Stimulated activated CD8-positive, alpha-beta memory T cell treated with anti-CD3 and anti-CD28 coated beads, Interleukin-2, amount 100 ng/mL, for 48 hours (primary cell): ENCODE data around the gene ZNF761.
"Not testable (repeated sequence)": the region's sequence is repeated elsewhere in the genome, so short reads cannot be mapped to it uniquely, and the experiment has no call there.

Experiments used
- DNase-seq, 2 donors: peaks; one replicate each; pipeline ENCODE4 v3.0.0-alpha.2; 2020; ENCODE audit warnings: low read depth in 2 of 2

ZNF761 gene

DNA sequence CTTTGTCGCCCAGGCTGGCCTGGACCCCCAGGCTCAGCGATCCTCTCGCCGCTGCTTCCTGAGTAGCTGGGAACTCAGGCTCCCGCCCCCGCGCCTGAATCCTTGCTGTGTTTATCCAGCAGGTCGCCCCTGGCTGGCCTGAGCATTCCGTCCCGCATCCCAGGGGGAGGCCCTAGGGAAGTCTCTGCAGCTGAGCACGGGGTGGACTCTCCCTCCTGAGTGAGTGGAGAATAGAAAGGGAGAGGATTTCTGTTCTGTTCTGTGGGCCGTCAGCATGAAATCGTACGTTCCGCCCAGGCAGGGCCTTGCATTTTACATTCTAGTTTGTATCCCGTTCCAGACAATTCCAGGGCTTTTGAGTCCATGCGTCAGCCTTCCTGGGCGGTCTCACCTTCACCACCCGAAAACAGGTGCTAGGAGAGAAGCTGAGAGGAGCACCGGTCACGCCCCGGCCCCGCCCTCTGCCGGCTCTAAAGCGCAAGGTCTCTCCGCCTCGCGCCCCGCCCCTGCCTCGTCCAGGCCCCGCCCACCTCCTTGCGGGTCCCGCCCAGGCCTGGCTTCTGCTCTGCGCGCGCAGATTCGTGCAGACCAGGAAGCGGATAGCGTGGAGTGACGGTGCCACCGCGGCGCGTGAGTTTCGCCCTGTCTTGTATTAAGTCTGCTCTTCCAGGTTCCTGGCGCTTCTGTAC lies at the start of gene ZNF761:
Gene ZNF761, plus strand, starts transcription at position 586 of the 689 bp plus-strand sequence. CDS start 15,285 bp downstream, outside the sequence.
- DNase-seq: peak; percentile 96

DNA sequence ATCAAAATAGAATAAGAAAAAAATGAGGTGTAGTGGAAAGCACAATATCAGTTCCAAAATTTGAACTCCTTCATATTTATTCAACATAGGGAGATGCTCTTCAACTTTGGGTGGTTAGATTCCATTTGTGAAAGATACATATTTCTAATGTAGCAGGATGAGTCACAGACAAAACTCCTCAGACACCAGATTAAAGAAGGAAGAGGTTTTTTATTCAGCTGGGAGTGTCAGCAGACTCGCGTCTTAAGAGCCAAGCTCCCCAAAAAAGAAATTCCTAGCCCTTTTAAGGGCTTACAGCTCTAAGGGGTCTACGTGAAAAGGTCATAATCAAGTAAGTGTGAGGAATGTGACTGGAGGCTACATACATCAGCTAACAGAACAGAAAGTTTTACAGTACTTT lies 43.6 kb upstream of the ZNF761 start:
- DNase-seq: no peak

- DNase-seq: no peak
Observed at GRCh38 chr19:53388904-53389303, 42.9 kb upstream of the ZNF761 start.

DNA sequence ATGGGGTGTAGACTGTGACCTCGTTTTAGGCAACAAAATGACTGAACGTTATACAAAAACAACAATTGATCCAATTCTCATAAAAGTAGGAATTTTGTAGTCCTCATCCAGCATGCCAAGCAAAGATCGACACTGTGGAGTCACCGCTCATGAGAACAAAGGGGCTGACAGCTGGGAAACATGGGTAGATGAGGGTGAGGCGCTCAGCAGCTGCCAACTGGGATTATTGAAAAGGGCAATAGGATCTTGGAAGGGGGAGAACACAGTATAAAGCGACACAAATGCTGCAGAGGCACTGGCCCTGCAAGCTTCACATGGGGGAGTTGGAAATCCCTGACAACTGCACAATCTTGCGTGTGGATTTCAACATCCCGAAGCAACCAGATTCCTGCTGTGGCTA lies 42.2 kb upstream of the ZNF761 start:
- no peak for DNase-seq

DNA sequence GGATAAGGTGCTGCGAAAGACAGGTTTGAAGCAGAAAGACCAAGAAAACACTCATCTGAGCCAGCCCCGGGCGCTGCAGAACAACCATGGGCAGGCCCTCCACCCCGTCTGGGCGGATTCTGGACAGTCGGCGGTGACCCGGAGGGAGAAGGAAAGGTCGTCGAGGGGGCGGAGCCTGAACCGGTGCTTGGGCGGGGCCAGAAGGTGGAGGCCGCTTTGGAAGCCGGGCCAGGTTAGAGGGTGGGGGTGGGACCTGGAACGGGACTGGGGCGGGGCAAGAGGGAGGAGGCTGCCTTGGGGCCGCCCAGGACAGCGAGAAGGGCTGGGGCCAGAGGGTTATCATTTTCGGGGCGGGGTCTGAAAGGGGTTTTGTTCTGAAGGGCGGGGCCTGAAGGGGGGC lies 41.8 kb upstream of the ZNF761 start:
- DNase-seq: no peak

DNA sequence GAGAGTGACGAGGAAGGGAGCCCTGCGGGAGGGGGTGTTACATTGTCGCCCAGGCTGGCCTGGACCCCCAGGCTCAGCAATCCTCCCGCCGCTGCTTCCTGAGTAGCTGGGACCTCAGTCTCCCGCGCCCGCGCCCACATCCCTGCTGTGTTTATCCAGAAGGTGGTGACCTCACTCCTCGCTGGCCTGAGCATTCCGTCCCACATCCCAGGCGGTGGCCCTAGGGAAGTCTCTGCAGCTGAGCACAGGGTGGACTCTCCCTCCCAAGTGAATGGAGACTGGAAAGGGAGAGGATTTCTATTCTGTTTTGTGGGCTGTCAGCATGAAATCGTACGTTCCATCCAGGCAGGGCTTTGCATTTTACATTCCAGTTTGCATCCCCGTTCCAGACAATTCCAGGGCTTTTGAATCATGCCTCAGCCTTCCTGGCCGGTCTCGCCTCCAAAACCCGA lies 37.2 kb upstream of the ZNF761 start:
- DNase-seq: no peak

DNA sequence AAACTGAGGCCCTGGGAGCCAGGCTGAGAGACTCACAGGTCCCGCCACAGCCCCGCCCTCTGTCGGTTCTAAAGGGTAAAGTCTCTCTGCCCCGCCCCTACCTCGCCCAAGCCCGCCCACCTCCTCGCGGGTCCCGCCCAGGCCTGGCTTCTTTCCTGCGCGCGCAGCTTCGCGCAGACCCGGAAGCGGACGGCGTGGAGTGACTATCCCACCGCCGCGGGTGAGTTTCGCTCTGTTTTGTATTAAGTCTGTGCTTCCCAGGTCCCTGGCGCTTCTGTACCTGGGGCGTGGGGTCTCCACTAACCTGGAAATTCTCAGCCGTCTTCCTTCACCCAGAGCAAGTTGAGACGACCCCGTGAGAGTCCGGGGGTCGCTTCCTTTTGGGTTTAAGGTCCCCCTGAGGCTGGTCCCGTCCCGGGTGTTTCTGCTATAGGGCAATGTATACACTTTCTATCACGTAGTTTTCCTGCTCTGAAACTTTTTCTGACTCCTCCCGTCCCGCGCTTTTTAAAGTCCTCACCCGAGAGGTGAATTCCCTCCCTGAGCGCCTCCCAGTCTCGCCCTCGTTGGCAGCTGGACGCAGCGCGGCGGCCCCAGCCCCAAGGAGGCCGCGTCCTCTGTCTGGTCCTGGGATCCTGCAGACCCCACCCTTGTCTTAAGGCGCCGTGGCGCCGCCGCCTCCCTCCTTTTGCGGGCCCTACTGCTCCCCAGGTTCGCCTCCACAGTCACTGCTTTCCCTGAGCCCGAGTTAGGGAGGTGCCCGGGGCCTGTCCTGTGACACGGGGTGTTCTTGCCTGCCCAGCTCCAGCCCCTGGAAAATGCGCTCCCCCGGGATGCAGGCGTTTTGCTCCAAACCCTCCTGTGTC lies 36.6 kb upstream of the ZNF761 start, which contains the start of gene ZNF765:
Gene ZNF765, plus strand, starts transcription at position 176 of the 866 bp plus-strand sequence. CDS start 2,867 bp downstream, outside the sequence.
- DNase-seq: peak; percentile 93 to 96

DNA sequence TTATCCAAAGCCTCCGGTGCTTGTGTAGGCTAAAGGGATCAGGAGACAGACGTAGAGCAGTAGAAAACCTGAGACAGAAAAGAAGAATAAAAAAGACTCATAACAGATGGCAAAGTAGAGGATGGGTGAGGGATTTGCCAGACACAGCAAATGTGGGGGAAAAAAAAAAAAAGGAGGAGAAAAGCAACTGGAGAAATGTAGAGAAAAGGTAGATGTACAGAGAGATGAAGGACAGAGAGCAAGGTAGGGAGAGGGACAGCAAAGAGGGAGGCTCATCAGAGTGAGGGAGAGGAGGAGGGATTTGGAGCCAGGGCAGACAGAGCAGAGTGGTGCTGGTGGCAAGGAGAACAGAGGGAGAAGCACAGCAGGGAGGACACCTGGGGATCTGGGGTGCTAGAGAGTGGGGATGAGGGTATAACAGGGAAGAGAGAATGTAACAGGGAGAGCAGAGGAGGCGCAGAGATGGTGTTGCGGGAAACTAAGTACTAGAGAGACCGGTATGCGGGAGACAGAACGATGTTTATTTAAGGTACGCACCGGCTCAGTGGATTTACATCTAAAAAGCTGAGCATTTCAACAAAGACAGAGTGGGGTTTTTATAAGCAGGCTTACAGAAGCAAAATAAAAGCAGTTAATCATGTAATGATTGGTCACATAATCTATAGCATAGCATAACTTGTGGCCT lies 35.8 kb upstream of the ZNF761 start:
- not testable (repeated sequence) for DNase-seq

DNA sequence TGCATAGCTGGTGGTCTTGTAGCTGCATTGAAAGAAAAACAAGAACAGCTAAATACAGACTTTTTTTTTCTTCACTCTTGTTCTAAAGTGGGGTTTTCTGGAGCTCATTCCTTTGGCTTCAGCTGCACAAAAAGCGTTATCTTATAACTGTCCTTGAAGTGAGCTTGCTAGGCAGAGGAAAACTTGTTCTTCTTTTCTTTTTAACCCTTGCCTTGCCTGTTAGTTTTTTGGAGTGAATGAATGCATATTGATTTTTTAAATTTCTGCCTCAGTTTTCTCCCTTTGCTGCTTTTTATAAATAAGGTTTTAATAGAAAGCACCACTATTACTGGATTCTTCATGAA lies 35.3 kb upstream of the ZNF761 start:
- DNase-seq: no peak

DNA sequence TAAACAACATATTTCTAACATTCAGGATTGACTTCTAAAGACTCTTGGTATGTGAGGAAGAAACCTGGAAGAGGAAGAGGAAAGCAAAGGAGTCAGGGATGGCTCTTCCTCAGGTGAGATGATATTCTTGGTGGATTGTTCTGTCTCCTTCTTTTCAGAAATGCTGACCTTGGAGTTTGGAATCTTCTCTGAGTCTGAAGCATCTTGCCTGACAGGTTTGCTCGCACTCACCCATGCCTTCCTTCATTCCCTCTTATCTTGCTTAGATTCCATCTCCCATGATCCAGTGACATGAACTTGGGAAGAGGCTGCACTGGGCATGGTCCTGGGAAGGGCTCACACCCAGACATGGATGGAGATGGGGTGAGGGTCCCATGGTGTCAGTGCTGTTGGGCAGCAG lies 33.9 kb upstream of the ZNF761 start:
- not testable (repeated sequence) for DNase-seq

- no peak for DNase-seq
Observed at GRCh38 chr19:53409505-53410204, 22.1 kb upstream of the ZNF761 start.

DNA sequence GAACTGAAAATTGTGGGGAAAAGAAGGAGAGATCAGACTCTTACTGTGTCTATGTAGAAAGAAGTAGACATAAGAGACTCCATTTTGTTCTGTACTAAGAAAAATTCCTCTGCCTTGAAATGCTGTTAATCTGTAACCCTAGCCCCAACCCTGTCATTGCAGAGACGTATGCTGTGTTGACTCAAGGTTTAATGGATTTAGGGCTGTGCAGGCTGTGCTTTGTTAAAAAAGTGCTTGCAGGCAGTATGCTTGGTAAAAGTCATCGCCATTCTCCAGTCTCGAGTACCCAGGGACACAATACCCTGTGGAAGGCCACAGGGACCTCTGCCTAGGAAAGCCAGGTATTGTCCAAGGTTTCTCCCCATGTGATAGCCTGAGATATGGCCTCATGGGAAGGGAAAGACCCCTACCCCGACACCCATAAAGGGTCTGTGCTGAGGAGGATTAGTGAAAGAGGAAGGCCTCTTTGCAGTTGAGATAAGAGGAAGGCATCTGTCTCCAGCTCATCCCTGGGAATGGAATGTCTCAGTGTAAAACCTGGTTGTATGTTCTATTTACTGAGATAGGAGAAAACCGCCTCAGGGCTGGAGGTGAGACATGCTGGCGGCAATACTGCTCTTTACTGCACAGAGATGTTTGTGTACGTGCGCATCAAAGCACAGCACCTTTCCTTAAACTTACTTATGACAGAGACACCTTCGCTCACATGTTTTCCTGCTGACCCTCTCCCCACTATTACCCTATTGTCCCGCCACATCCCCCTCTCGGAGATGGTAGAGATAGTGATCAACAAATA lies 11.1 kb upstream of the ZNF761 start:
- not testable (repeated sequence) for DNase-seq

- DNase-seq: no peak
Observed at GRCh38 chr19:53422551-53422950, 9.2 kb upstream of the ZNF761 start.

DNA sequence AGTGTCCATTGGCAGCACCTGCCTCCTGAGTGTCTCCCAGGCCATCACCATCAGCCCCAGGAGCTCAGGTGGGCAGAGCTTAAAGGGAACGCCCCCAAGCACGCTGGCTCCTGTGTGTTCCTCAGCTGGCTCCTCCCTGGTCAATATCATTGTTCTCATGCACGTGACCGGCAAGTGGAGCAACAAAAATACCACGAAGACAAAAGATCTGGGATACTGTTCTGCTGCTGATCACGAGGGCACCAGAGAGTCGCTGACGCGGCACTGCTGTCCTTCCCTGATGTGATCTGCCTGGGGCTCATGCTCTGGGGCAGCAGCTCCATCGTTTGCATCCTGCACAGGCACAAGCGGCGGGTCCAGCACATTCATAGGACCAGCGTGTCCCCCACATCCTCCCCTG lies 8.7 kb upstream of the ZNF761 start:
- DNase-seq: not testable (repeated sequence)

DNA sequence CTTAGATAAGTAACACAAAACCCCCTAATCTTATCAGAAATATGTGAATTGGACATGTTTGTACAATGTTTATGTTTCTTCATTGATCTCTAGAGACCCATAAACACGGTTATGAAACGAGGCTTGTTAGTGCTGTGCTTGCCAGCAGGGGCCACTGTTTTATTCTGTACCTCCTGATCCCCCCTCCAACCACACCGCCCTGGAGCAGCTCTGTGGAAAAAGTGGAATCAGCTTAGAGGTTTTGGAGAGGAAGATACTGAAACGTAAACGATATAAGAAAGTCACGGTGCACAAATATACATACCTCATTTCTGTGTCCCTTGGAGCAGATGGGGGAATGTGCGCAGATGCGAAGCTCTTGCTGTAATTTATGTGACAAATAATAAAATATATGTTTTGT lies 8.1 kb upstream of the ZNF761 start:
- not testable (repeated sequence) for DNase-seq

GRCh38 chr19:53424968-53425597 lies 6.7 kb upstream of the ZNF761 start:
- peak; percentile 29 to 40 for DNase-seq

DNA sequence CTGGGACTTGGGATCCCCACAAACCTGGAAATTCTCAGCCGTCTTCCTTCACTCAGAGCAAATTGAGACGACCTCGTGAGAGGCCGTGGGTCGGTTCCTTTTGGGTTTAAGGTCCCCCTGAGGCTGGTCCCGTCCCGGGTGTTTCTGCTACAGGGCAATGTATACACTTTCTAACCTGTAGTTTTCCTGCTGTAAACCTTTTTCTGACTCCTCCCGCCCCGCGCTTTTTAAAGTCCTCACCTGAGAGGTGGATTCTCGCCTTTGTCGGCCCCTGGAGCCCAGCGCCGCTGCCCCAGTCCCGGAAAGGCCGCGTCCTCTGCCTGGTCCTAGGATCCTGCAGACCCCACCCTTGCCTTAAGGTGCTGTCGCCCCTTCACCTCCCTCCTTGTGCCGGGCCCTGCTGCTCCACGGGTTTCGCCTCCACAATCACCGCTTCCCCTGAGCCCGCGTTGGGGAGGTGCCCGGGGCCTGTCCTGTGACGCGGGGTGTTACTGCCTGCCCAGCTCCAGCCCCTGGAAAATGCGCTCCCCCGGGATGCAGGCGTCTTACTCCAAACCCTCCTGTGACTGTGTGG lies 391 bp downstream of the ZNF761 start:
- peak; percentile 1 for DNase-seq

DNA sequence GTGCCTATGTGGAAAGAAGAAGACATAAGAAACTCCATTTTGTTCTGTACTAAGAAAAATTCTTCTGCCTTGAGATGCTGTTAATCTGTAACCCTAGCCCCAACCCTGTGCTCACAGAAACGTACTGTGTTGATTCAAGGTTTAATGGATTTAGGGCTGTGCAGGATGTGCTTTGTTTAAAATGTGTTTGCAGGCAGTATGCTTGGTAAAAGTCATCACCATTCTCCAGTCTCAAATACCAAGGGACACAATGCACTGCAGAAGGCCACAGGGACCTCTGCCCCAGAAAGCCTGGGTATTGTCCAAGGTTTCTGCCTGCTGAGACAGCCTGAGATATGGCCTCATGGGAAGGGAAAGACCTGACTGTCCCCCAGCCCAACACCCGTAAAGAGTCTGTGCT lies 12.0 kb downstream of the ZNF761 start:
- DNase-seq: not testable (repeated sequence)

- not testable (repeated sequence) for DNase-seq
Observed at GRCh38 chr19:53447196-53447595, 15.4 kb downstream of the ZNF761 start.

DNA sequence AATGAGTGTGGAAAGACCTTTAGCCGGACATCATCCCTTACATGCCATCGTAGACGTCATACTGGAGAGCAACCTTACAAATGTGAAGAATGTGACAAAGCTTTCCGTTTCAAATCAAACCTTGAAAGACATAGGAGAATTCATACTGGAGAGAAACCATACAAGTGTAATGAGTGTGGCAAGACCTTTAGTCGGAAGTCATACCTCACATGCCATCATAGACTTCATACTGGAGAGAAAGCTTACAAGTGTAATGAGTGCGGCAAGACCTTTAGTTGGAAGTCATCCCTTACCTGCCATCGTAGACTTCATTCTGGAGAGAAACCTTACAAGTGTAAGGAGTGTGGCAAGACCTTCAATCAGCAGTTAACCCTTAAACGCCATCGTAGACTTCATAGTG lies 24.0 kb downstream of the ZNF761 start:
- DNase-seq: no peak
